GM12878 (cell line): ENCODE data around the gene ACSF3. TPM values are rescaled to one million over a fixed set of nuclear protein-coding genes. Genes with fewer than 3 reads are reported as not detected.

Source experiments
- ATF2 ChIP-seq: IDR thresholded peaks from 2 replicates; pipeline ENCODE4 v1.6.1; 2012; ENCODE audit warnings: low read length, inconsistent platforms
- GATAD2B ChIP-seq: fragments of 450-650 bp; conservative IDR thresholded peaks from 2 replicates; pipeline ENCODE4 v1.6.1; 2017; ENCODE audit warnings: low read depth, mild to moderate bottlenecking, moderate library complexity
- HDGF ChIP-seq: fragments of 450-650 bp; IDR thresholded peaks from 2 replicates; pipeline ENCODE4 v1.6.1; 2016; ENCODE audit warnings: antibody characterized with exemption
- REST ChIP-seq: IDR thresholded peaks from 2 replicates; pipeline ENCODE4 v1.6.1; 2012; ENCODE audit warnings: mild to moderate bottlenecking, low read depth, low read length
- USF1 ChIP-seq: IDR thresholded peaks from 2 replicates; pipeline ENCODE4 v1.6.1; 2011; ENCODE audit warnings: borderline replicate concordance, low read depth, mild to moderate bottlenecking, moderate library complexity, mixed read lengths, low read length; ENCODE audit not compliant: insufficient read depth; ENCODE audit errors: extremely low read length
- polyA plus RNA-seq, 11 experiments: library from polyadenylated mRNA; depleted of rRNA in 4 of 11; unstranded in 6 of 11; stranded (reverse) in 5 of 11; fragments of >200 nt; fragmentation: Nextera tagmentation in 4 of 11; fragmentation: Illumina TruSeq in 1 of 11; extraction: Ambion mirVana in 4 of 11; extraction: Trizol in 1 of 11; gene quantifications; 1 replicate in 1 of 11; 2 replicates in 10 of 11; pipeline versions ENCODE4 v1.2.1 to v1.2.3, GENCODE V29; 2011 to 2016; ENCODE audit warnings: inconsistent platforms in 2 of 11, missing spikeins in 2 of 11, low read depth in 1 of 11
- total RNA-seq, 4 experiments: library from RNA; depleted of rRNA in 3 of 4; stranded (reverse); fragments of >200 nt in 3 of 4; fragmentation: Illumina TruSeq in 1 of 4; extraction: Trizol in 1 of 4; gene quantifications; 2 replicates each; pipeline versions ENCODE4 v1.2.1 to v1.2.3, GENCODE V29; 2013 to 2021

The ACSF3 gene
- total and polyA plus RNA-seq, 10 of the 15 experiments (the other 5 are each of a cell fraction or from before 2014, with no cell fraction given), result 1.0 to 44.4 (median 25.8) TPM

GRCh38 chr16:89170346-89171215 is 76.9 kb downstream of the ACSF3 start (continued):
- TF ChIP-seq REST, result no peak
- no peak for TF ChIP-seq ATF2
- no peak for TF ChIP-seq USF1
- TF ChIP-seq GATAD2B, result no peak
- TF ChIP-seq HDGF, result no peak
